Peyer's patch (tissue), 4 donors: ENCODE measurements around the gene PACS2. TPM values are rescaled to one million over a fixed set of nuclear protein-coding genes. Genes with fewer than 3 reads are reported as not detected.

Source experiments
- DNase-seq, 3 donors: peaks; one replicate each; pipeline ENCODE4 v3.0.0-alpha.2; 2017 to 2019
- H3K27ac ChIP-seq, 4 donors: fragments of 200-600 bp; sonication (generic); one replicate each; pipeline ENCODE4 v1.5.1; 2016 to 2019
- H3K27me3 ChIP-seq, 2 donors: fragments of 200-600 bp; sonication (generic); one replicate each; pipeline ENCODE4 v1.5.1; 2019
- H3K36me3 ChIP-seq, 3 donors: fragments of 200-600 bp; sonication (generic); one replicate each; pipeline ENCODE4 v1.5.1; 2016 to 2019
- H3K4me1 ChIP-seq, 4 donors: fragments of 200-600 bp; sonication (generic); one replicate each; pipeline ENCODE4 v1.5.1; 2016 to 2019
- H3K4me3 ChIP-seq, 4 donors: fragments of 200-600 bp; sonication (generic); 1 replicate in 3 of 4; 2 replicates in 1 of 4; pipeline ENCODE4 v1.5.1; 2016 to 2019; ENCODE audit warnings: mild to moderate bottlenecking in 1 of 4
- H3K9me3 ChIP-seq, 4 donors: fragments of 200-600 bp; sonication (generic); one replicate each; pipeline ENCODE4 v1.5.1; 2016 to 2019; ENCODE audit warnings: mild to moderate bottlenecking in 1 of 4
- POLR2A ChIP-seq, 2 donors: fragments of 450-650 bp; IDR thresholded peaks; one replicate each; pipeline ENCODE4 v1.5.1; 2017; ENCODE audit warnings: antibody characterized with exemption in 2 of 2, mild to moderate bottlenecking in 2 of 2, moderate library complexity in 2 of 2
- total RNA-seq, 4 donors: library from RNA; depleted of rRNA; stranded (reverse); fragments of >200 nt; gene quantifications; one replicate each; pipeline ENCODE4 v1.1.0, GENCODE V29; 2016
- TF ChIP-seq, protein P1 (sequence below), 6 experiments: fragments of 450-650 bp in 4 of 6; fragments of 200-600 bp in 2 of 6; sonication (generic) in 1 of 6; IDR thresholded peaks; one replicate each; pipeline ENCODE4 v1.5.1; 2017 to 2019; ENCODE audit warnings: antibody characterized with exemption in 6 of 6, mild to moderate bottlenecking in 3 of 6, moderate library complexity in 1 of 6

Gene PACS2
- total RNA-seq, 4 donors from 2014 or later, result 77.2 to 158 (median 126) TPM

DNA sequence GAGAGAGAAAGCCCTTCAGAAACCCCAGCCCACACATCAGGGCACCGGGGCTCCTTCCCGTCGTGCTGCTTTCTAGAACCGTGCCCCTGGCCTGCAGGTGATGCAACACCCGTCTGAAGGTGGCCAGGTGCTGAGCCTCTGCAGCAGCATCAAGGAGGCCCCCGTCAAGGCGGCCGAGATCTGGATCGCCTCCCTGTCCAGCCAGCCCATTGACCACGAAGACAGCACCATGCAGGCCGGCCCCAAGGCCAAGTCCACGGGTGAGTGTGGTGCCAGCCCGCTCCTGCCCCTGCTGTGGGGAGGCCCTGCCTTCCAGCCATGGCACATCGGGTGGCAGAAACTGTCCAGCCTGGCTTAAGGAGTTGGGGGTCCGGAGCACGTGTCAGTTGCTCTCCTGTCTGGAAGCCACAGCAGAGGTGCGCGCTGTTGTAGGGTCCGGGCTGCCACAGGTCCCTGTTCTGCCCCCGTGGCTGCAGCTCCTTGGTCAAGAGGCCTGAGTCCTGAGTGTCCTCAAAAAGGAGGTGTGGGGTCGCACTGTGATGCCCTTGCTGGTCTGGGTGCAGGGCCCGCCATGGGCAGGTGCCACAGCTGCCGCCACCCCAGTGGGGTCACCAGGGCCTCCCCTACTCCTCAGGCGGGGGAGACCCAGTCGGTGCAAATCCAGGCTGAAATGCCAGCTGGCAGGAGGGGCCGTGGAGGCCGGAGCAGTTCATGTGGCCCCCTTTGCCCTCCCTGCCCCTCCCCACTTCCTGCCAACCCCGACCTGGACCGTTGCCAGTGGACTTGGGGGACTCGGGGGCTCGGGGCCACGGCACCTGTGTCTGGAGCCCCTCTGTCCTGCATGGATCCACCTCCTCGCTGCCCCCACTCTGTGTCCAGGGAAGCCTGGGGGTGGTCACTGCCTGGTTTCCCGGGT is 52.8 kb downstream of the PACS2 start:
- Histone ChIP-seq H3K36me3 (peaks cover 0 to 31% (median 3%) of the 10 kb centered on the region in 3 donors), H3K27ac (no peak overlapping the region), H3K27me3 (no peaks in the 10 kb centered on the region), H3K4me3 (no peak overlapping the region), H3K9me3 (no peaks in the 10 kb centered on the region), H3K4me1 (no peaks in the 10 kb centered on the region)
- DNase-seq, result no peak
- no peak for TF ChIP-seq POLR2A (IDR thresholded peaks at IDR 0.05)
- TF ChIP-seq, protein P1, sequence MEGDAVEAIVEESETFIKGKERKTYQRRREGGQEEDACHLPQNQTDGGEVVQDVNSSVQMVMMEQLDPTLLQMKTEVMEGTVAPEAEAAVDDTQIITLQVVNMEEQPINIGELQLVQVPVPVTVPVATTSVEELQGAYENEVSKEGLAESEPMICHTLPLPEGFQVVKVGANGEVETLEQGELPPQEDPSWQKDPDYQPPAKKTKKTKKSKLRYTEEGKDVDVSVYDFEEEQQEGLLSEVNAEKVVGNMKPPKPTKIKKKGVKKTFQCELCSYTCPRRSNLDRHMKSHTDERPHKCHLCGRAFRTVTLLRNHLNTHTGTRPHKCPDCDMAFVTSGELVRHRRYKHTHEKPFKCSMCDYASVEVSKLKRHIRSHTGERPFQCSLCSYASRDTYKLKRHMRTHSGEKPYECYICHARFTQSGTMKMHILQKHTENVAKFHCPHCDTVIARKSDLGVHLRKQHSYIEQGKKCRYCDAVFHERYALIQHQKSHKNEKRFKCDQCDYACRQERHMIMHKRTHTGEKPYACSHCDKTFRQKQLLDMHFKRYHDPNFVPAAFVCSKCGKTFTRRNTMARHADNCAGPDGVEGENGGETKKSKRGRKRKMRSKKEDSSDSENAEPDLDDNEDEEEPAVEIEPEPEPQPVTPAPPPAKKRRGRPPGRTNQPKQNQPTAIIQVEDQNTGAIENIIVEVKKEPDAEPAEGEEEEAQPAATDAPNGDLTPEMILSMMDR (IDR thresholded peaks at IDR 0.05), result no peak

DNA sequence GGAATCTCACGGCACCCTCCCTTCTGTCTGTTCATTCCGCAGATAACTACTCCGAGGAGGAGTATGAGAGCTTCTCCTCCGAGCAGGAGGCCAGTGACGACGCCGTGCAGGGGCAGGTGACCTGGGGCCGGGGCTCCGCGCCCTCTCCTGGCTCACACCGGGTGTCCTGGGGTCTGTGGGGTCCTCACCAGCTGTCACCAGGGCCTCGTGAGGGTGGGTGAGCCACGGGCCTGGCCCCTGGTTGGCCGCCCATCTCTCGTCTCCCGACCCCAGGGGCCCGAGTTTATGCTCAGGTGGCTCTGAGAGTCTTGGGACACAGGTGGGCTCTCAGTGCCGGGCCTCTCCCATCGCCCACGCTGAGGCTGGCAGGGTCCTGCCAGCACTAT is 53.5 kb downstream of the PACS2 start:
- H3K36me3 ChIP-seq, result peaks cover 0 to 31% (median 3%) of the 10 kb centered on the region in 3 donors
- no peak for DNase-seq
- TF ChIP-seq POLR2A (IDR thresholded peaks at IDR 0.05), result no peak
- TF ChIP-seq, protein P1 (IDR thresholded peaks at IDR 0.05), result no peak
- H3K4me3 ChIP-seq, result no peak overlapping the region
- H3K9me3 ChIP-seq, result no peaks in the 10 kb centered on the region
- no peak overlapping the region for H3K27ac ChIP-seq
- H3K4me1 ChIP-seq, result no peaks in the 10 kb centered on the region
- H3K27me3 ChIP-seq, result no peaks in the 10 kb centered on the region

DNA sequence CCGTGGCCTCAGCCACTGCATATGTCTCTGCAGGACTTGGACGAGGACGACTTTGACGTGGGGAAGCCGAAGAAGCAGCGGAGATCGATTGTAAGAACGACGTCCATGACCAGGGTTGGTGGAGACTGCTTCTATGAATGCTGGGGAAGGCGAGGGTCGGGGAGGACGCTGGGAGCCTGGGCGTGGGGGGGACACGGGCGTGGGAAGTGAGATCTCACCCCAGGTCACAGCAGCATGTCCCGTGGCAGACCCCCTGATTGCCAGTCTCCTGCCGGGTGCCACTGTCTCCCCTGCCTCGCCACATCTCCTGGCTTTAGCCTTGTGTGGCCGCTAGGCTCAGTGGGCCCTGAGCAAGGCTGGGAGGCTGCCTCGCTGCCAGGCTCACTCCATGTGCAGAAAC is 53.9 kb downstream of the PACS2 start:
- no peaks in the 10 kb centered on the region for H3K9me3 ChIP-seq
- no peaks in the 10 kb centered on the region for H3K27me3 ChIP-seq
- no peaks in the 10 kb centered on the region for H3K4me1 ChIP-seq
- TF ChIP-seq, protein P1 (IDR thresholded peaks at IDR 0.05), result no peak
- no peak for TF ChIP-seq POLR2A (IDR thresholded peaks at IDR 0.05)
- peaks cover 0 to 31% (median 3%) of the 10 kb centered on the region in 3 donors for H3K36me3 ChIP-seq
- no peak overlapping the region for H3K27ac ChIP-seq
- DNase-seq, result no peak
- no peak overlapping the region for H3K4me3 ChIP-seq

DNA sequence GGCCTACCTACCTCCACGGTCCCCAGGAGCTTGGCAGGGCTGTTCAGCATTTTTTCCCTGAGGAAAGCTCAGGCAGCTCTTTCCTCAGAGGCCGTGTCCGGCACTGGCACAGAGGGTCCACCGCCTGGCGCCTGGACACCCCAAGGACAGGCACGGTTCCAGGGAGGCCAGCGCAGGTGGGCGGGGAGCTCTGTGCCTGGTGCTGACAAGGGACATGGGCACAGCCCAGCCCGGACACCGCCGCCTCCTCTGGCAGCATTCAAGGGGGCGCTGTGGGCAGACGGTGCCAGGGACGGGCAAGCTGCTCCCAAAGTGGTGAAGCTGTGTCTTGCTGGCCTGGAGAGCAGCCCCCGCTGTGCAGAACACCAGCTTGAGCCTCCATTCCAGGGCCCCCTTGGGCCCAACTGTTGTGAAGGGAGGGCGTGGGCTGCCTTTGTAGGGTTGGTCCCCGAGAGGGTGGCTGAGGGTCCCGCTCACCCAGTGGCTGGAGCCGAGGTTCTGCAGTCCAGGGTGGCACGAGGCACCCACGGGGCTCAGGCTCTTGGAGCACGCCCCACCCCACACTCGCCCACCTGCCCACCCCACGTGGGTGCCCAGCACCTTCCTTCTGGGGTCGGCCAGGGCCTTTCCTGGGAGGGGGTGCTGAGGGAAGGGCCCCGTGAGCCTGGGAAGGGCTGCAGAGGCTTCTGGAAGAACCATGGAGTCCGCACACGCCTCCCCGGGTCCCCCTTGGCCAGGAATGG is 54.5 kb downstream of the PACS2 start:
- no peak overlapping the region for H3K4me3 ChIP-seq
- H3K36me3 ChIP-seq, result peaks cover 0 to 31% (median 3%) of the 10 kb centered on the region in 3 donors
- H3K27ac ChIP-seq, result no peak overlapping the region
- H3K9me3 ChIP-seq, result no peaks in the 10 kb centered on the region
- no peak for DNase-seq
- TF ChIP-seq, protein P1 (IDR thresholded peaks at IDR 0.05), result no peak
- no peak for TF ChIP-seq POLR2A (IDR thresholded peaks at IDR 0.05)
- H3K27me3 ChIP-seq, result no peaks in the 10 kb centered on the region
- no peaks in the 10 kb centered on the region for H3K4me1 ChIP-seq

DNA sequence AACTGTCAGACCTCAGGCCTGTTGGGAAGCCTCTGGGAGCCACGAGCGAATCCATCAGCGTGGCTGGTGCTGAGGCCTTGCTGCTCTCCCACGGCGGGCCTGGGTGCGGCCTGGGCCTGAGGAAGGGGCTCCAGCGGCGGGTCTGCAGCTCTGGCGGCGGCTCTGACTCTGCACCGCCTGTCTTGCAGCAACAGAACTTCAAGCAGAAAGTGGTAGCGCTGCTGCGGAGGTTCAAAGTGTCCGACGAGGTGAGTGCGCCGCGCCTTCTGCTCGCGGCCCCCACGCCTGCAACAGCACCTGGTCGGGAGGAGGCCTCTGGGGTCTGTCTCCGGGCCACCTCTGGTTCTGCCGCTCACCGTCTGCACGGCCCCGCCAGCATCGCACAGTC is 55.1 kb downstream of the PACS2 start:
- Histone ChIP-seq H3K9me3 (no peaks in the 10 kb centered on the region), H3K27ac (no peak overlapping the region), H3K36me3 (peaks cover 0 to 31% (median 3%) of the 10 kb centered on the region in 3 donors), H3K4me1 (no peaks in the 10 kb centered on the region), H3K27me3 (no peaks in the 10 kb centered on the region), H3K4me3 (no peak overlapping the region)
- DNase-seq, result no peak
- no peak for TF ChIP-seq POLR2A (IDR thresholded peaks at IDR 0.05)
- TF ChIP-seq, protein P1 (IDR thresholded peaks at IDR 0.05), result no peak
